ENCODE results near the gene DRAP1.

DRAP1 gene

DNA sequence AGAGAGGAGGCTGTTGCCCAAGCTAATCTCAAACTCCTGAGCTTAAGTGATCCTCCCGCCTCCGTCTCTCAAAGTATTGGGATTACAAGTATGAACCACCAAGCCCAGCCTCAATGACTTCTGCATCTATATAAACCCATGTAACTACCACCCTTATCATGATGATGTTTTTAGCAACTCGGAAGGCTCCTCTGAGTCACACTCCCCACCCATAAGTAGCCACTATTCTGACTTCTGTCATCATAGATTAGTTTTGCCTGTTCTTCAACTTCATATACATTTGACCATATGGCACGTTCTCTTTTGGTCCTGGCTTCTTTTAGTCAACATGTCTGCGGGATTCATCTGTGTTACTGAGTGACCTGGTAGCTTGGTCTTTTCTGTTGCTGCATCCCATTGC is 12.6 kb upstream of the DRAP1 start:
- DNase-seq, result no peak

DNA sequence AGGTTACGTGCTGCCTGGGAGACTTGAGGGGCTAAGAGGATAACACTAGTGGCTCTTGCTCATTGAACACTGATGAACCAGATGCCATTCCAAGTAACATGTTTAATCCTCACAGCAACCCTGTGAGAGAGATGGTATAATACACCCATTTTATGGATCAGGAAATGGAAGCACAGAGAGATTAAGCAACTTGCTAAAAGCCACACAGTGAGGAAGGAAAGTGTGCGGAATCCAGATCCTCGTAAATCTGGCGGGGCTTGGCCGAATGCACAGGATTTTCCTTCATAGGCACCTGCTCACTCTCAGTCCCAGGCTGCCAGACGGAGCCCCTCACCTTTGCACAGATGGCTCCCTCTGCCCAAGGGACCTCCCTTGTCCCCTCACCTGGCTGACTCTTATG is 11.3 kb upstream of the DRAP1 start:
- no peak for DNase-seq

DNA sequence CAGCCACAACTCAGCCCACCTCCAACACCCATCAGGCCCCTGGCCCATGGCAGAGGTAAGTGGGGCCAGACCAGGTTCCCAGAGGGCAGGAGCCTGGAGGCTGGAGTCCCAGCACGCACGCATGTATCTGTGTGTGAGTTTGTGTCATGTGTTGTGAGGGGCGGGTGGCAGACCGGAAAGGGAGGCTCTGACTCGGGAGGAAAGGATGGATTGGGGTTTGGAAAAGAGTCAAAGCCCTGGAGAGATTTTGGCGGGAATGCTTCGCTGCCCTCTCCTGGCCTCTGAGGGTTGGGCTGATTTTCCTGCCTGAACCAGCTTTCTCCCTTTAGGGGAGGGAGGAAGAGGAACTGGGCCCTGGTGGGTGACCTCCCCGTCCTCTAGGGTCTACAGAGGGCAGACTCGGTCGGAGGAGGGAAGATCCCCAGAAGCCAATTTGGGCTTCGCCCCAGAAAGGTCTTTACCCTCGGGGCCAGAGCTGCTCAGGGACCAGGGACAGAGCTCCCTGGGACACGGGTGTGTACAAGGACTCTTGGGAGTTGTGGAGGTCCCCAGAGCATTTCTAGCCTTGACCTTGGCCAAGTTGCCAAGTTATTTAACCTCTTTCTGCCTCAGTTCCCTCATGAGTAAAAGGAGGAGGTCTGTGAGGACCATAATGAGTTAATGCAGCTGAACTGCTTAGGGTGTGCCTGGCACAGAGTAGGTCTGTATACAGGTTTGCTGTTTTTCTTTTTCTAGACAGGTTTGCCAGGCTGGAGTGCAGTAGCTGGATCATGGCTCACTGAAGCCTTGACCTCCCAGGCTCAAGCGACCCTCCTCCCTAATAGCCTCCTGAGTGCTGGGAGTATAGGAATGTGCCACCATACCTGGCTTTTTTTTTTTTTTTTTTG is 7.3 kb upstream of the DRAP1 start:
- DNase-seq, result no peak

DNA sequence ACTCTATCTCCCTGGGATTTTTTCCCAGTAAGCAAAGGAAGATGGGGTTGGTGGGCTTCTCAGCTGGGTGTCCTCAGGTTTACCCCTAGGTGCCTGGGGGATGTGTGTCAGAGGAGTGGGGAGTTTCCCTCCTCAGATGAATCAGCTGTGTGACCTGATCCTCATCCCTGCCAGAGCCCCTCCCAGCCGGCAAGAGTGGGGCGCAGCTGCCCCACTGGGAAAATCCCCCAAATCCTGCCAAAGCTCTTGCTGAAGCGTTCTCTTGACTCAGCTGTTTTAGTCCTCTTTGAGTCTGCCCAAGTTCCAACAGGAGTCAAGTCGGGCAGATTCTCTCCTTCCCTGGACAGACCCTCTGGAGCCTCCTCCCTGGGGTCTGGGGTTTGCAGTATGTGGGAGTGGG is 6.4 kb upstream of the DRAP1 start:
- no peak for DNase-seq

DNA sequence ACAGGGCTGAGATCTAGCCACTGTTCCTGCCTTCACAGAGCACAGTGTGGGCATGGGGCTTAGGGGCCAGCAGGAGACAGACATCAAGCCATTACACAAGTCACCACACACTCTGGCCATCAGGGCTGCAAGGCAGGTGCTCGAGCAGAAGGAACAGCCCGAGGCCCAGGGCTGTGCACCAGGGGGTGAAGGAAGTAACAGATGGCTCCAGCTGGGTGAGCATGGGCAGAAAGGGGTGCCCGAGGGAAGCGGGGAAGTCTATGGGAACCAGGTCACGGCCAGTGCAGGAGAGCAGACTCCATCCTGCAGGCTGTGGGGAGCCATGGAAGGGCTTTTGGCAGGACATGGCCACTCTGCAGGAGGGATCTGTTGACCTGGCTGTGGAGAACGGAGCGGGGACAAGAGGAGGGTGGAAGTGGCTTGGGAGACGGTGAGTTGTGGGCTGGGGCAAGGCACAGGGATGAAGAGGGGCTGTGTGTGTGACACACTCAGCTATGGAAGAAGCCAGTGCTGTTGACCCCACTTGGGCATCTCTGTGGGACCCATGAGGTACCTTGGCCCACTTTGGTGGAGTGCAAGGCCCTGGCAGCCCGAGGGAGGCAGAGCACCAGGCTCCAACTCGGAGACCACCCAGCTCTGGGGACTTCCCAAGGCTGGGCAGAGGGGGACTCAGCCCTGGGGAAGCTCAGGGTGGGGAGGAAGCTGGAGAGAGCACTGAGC is 4.0 kb upstream of the DRAP1 start:
- no peak for DNase-seq

DNA sequence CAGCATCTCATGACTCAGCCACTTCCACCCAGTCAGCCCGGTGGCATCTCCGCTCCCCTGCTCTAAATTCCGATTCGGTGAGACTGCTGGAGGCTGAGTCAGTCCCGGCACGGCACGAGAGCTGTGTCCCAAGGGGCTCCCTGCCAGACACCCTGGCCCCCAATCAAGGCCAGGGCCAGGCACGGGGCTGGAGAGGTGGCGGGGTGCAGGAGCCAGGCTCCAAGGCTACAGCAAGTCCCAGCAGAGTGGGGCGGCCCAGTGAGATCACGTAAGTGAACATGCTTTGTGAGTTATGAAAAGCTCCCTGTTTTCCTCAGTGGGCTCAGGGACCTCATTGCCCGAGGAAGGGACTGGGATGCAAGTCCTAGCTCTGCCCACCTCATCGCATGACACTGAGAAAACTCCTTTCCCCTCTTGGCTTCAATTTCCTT is 3.4 kb upstream of the DRAP1 start:
- peak; percentile 45 for DNase-seq

DNA sequence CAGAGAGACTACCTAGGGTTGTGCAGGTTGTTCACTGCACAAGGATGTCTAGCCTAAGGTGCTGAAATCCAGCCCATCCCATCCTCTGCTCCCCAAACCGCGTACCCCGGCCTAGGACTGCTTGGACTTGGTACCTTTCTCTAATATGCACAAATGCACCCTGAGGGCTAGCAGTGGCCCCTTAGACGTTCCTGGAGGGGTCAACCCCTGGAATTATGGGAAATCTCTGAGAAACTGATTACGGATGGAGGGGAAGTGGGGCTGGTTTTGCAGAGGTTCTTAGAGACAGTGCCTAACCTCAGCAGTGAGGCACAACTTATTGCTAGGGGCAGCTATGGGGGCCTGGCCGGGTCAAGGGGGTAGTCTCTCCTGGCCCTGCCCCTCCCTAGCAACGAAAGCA is 2.8 kb upstream of the DRAP1 start:
- no peak for DNase-seq

DNA sequence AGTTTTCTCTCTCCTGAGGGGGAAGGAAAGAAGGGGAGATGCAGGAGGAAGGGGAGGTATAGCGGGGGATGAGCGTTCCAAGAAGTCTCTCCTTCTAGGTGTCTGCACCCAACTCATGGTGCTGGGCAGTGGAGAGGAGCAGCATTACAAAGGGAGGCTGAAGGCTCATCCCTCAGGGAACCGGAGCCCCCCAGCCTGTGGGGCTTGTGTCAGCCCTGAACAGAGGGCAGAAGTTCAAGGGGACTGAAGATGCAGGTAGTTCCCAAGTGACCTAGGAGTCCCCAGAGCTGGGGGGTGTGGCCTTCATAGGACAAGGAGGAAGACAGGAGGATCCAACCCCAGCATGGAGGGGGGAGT is 2.2 kb upstream of the DRAP1 start:
- DNase-seq, result no peak

DNA sequence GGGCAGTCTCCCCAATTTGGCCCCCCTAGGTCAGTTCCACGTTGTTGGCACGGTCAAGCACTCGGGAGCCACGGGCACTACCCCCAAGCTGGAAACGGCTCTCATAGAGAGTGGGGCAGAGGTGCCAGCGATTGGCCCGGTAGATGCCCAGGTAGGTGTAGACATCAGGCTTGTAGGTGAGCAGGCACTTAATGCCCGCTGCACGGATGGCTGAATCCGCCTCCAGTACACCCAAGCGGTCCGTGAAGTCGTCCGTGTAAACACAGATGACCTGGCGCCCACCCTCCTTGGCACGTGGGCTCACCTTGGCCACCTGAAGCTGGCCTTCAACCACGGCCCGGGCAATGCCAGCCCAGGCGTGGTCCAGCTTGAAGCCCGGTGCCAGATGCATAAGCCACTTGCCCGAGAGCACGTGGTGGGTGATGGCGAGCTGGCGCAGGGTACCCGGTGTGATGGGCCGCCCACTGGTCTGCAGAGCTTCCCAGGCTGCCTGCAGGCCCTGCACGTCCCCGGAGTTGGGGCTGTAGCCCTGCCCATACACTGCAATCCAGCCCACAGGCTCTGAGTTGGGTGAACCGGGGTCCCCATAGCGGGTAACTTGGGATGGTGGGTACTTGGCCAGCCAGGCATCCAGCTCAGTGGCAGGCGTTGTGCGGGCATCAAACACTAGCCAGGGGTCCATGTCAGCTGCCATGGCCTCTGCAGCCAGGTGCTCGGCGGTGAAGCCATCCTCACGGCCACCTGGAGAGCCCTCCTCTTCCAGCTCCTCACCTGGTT is 1.6 kb upstream of the DRAP1 start:
- no peak for DNase-seq

DNA sequence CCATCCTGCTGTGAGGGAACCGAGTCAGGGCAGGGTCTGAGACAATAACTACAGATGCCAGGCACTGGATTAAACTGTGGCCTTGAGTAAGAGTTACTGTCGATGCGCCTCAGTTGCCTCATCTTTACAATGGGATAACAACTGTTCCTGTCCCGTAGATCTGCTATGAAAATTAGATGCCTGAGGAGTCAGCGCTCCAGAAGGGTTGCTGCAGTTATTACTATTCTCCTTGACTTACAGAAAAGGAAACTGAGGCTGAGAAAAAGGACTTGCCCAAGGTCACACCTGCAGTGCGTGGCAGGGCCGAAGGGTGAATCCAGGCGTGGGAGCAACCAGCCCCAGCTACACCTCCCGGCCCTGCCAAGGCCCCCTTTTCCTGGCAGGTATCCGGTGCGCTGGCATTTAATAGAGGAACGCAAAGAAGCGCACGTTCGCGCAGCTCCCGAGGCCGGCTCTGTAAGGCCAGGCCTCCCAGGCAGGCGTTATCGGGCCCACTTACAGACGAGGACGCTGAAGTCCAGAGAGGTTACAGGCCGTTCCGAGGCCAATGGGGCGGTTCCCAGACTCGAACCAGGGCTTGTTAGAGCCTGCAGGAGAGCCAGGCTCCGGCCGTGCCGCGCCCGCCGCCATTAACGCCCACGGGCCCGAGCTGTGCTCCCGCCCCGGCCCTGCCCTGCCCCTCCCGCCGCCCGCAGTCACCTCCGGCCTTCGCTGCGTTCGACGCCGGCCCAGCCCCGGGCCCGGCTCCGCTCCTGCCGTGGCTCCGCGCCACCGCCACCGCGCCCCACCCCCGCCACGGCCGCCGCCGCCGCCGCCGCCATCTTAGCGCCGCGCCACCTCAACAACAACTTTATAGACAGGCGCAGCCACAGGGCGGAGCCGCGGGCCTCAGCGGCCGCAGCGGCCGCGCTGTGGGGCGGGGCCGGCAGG is 750 bp upstream of the DRAP1 start, which contains the start of gene C11orf68:
Gene C11orf68 (minus strand): TSS at position 852 of the 930 bp plus-strand sequence. CDS start 31 bp downstream, at position 821.
- DNase-seq, result no peak

DNA sequence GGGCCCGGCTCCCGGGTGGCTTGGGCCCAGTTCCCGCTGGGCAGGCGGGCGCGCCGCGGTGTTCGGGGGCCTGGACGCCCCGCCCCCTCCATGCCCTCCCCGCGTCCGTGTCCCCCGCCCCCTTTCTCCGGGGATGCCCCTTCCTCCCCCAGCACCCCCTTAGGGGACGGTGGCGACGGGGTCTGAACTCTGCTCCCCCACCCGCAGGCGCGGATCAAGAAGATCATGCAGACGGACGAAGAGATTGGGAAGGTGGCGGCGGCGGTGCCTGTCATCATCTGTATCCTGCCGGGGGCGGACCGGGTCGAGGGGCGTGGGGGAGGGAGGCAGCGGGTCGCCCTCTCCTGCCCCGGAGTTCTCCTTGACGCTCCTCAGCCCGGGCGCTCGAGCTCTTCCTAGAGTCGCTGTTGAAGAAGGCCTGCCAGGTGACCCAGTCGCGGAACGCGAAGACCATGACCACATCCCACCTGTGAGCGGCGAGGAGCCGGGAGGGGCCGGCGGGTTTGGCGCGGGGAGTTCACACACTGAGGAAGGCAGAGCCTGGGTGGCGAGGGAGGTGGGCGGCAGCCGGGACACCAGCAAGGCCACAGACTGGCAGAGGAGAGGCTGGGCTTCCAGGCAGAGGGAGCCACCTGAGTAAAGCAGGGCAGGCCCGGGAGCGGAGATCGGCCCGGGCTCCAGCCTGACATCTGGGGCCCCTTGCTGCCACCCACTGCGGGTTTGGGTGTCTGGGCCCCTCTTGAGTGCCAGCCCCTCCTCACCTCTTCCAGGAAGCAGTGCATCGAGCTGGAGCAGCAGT is 546 bp downstream of the DRAP1 start:
- peak; percentile 65 for DNase-seq

DNA sequence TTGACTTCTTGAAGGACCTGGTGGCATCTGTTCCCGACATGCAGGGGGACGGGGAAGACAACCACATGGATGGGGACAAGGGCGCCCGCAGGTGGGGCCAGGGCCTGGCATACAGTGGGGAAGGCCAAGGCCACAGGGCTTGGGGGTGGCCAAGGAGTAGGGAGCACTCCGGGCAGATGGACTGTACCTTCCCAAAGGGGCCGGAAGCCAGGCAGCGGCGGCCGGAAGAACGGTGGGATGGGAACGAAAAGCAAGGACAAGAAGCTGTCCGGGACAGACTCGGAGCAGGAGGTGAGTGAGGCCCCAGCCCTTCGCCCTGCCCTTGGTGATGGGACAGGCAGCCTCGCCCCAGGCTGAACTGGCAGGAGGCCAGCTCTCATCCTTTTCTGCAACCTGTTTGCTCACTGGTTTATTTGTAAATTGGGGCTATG is 1.2 kb downstream of the DRAP1 start:
- DNase-seq, result no peak

DNA sequence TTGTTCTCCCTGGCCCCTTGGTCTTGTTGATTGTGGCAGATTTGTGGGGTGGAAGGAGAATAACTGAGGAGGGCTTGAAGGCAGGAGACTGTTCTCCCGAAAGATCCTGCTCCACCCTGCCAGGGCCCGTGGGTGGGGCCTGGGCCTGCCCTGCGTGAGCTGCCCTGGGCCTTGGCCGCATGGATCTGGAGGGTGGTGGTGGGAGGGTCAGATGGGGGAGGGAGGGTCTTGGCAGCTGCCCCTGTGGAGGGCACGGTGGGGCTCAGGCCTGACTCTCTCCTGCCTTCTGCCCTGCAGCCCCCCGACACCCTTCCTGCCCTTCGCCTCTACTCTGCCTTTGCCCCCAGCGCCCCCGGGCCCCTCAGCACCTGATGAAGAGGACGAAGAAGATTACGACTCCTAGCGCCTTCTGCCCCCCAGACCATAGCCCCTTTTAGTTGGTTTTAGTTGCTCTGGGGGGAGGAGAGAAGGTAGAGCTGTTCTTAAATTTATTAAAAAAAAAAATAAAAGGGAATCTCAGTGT is 1.9 kb downstream of the DRAP1 start:
- DNase-seq, result no peak

DNA sequence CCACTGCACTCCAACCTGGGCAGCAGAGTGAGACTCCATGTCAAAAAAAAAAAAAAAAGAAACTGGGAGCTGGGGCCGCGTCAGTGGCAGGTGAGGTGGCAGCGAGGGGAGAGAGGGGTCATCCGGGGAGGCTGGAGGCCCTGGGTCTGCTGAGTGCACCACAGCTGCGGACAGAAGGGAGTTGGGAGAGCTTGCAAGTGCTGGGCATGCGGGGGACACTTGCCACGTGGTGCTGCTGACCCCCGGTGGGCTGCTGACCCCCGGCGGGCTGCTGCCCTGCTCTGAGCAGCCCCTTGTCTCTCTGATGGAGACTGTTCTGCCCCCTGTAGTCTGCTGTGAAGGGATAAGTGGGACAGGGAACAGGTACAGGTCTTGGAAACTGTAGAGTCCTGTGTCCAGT is 2.6 kb downstream of the DRAP1 start:
- no peak for DNase-seq

DNA sequence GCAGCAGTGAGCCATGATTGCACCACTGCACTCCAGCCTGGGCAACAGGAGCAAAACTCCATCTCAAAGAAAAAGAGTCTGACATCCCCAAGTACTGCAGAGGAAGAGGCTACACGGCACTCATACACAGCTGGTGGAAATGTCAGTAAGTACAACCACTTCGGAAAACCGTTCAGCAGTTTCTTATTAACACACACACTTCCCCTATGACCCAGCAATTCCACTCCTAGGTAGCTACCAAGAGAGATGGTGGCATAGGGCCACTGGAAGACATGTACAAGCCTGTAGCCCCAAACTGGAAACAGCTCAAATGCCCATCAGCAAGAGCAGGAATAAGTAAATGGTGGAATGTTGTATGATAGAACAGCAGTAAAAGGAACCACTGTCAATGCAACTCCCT is 3.3 kb downstream of the DRAP1 start:
- no peak for DNase-seq

DNA sequence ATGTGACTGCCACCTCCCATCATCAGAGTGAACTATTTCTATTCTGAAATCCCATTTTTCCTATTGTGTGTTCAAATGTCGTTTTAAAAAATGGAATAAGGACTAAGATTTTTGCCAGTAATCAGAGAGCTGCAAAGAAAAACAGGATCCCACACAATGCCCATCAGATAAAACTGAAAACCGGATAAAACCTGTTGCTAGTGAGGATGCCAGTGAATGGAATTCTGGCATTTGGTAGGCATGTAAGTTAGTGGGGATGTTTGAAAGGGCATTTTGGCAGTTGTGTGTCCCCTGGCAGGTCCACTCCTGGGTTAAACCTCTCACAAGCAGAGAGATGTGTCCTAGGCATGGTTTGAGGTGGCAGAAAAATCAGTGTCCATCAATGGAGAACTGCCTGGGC is 6.2 kb downstream of the DRAP1 start:
- DNase-seq, result no peak

DNA sequence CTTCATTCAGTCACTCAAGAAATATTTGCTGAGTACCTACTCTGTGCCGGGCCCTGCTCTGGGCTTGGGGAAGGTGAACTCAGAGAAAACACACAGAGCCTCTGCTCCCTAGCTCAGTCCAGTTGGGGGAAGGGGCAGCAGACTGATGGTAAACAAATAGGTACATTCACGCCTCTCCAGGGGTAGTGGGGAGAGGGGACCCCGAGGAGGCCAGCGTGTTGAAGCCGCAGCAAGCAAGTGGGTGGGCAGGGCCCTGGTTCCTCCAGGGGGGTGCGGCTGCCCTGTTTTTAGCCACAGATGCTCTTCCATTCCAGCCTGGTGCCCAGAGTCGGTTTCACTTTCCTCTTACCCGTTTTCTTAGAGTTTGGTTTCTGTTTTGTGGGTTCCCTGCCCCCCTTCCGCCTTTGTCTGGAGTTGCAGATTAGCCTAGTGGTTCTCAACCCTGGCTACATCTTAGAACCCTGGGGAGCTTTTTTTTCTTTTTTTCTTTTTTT is 8.7 kb downstream of the DRAP1 start:
- DNase-seq, result peak; percentile 72

DNA sequence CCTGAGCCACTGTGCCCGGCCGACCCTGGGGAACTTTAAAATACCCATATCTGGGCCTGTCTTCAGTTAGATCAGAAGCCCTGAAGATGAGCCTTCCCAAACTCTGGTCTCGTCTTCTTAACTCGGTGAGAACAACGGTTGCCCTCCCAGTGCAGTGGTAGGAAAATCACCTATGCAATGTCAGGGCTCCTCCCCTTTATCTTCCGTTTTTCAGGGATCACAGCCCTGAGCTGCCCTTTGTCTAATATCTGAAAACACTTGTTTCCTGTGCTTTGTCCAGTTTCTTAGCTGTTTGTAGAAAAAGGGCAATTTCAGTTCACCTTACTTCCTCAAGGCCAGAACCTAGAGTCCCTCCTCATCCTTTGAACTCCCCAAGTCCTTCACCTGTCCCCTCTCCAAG is 9.4 kb downstream of the DRAP1 start:
- DNase-seq, result no peak

DNA sequence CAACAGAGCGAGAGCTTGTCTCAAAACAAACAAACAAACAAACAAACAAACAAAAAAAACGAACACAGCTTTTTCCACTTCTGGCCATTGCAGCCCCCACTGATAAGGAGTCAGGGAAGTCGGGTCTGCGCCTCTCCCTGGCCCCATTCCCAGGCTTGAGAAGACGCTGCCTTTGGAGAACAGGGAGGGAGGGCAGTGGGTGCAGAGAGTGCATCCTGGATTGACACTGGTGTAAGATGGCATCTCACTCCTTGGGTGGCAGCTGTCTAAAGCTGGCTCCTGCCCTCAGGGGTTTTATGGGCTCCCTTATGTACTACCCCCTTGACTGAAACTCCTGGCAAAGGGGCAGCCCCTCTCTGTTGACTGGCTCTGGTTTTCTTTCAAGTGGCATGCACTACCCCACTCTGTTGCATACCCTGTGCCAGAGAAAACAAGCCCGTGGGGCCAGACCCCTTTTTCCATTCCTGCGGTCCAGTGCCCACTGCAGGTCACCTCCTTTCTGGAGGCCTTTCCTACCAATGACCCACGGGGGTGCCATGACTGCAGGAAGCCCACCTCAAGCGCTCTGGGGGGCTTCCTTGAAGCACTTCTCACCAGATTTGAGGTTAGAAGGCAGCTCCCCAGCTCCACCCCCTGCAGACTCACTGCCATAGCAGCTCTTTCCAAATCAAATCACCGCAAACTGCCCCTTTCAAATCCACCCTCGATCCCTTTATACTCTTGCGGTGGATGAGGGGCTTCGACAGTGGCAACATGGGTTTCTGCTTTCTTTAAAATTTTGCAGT is 12.7 kb downstream of the DRAP1 start:
- no peak for DNase-seq

DNA sequence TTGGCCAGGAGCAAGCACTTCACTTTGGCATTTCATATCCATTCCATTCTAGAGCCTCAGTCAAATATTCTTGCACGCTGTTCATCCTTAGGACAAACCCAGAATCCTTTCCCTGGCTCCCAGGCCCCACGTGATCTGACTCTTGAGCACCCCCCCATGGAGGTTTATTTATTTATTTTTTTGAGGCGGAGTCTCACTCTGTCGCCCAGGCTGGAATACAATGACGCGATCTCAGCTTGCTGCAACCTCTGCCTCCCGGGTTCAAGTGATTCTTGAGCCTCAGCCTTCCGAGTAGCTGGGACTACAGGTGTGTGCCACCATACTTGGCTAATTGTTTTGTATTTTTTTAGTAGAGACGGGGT is 13.3 kb downstream of the DRAP1 start:
- no peak for DNase-seq

Data from activated CD8-positive, alpha-beta memory T cell treated with anti-CD3 and anti-CD28 coated beads, Interleukin-2, amount 50 U/mL, for 4 hours (primary cell).